ENCODE measurements around the gene BRS3. TPM values are rescaled to one million over a fixed set of nuclear protein-coding genes. Genes with fewer than 3 reads are reported as not detected.

BRS3 gene
- total and polyA plus RNA-seq, 2 donors (not counting 1 experiment from before 2014, with no cell fraction given): not detected

DNA sequence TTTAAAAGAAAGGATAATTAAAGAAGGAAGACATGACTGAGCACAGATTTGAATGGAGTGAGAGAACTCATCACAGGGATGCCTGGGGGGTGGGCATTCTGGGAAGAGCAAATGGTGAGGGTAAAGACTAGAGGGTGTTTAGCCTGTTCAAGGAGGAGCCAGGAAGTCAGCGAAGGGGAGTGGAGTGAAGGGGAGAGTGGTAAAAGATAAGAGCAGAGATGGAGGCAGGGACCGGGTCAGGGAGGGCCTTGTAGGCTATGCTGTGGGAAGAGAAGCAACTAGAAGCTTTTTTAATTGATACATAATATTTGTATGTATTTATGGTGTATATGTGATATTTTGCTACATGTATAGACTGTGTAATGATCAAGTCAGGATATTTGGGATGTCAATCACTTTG lies 42.0 kb downstream of the BRS3 start:
- no peaks in the 10 kb centered on the region for H3K4me1 ChIP-seq (ENCODE audit: control insufficient read depth in 2 of 2, insufficient read depth in 2 of 2, low read length in 2 of 2)
- no peak overlapping the region for H3K4me3 Mint-ChIP-seq
- no peaks in the 10 kb centered on the region for H3K36me3 ChIP-seq (replicated peaks in 1 of 2; ENCODE audit: control extremely low read depth in 1 of 2, control insufficient read depth in 1 of 2, extremely low read depth in 1 of 2, insufficient read depth in 2 of 2, low read length in 1 of 2)
- ATAC-seq (ENCODE audit: low read depth): no peak
- H3K27me3 Mint-ChIP-seq: peaks cover 14% of the 10 kb centered on the region
- no peaks in the 10 kb centered on the region for H4K20me1 ChIP-seq (ENCODE audit: control insufficient read depth, insufficient read depth, low read length, poor library complexity, severe bottlenecking)
- no peaks in the 10 kb centered on the region for H3K79me2 ChIP-seq (ENCODE audit: control insufficient read depth, insufficient read depth, low read length)
- H3K27ac Mint-ChIP-seq: no peak overlapping the region
- H2AFZ ChIP-seq (ENCODE audit: insufficient read depth, low read depth, low read length, poor library complexity, severe bottlenecking): no peak overlapping the region
- POLR2A ChIA-PET: no interaction called here
- CTCF ChIA-PET: no interaction called here
- no peaks in the 10 kb centered on the region for H3K4me1 Mint-ChIP-seq
- H3K9me3 Mint-ChIP-seq (ENCODE audit: insufficient read depth): no peaks in the 10 kb centered on the region
- no peak overlapping the region for H3K27ac ChIP-seq (ENCODE audit: low read length in 2 of 2)
- no peak for DNase-seq
- no peaks in the 10 kb centered on the region for H3K27me3 ChIP-seq (replicated peaks in 1 of 4; ENCODE audit: control extremely low read depth in 1 of 4, control insufficient read depth in 3 of 4, insufficient read depth in 4 of 4, low read length in 3 of 4)
- H3K9ac ChIP-seq (ENCODE audit: low read length): no peak overlapping the region
- TF ChIP-seq EZH2 (IDR thresholded peaks at IDR 0.05; ENCODE audit: borderline replicate concordance, insufficient read depth, low read depth, low read length, poor library complexity, severe bottlenecking): no peak
- TF ChIP-seq, protein P1, sequence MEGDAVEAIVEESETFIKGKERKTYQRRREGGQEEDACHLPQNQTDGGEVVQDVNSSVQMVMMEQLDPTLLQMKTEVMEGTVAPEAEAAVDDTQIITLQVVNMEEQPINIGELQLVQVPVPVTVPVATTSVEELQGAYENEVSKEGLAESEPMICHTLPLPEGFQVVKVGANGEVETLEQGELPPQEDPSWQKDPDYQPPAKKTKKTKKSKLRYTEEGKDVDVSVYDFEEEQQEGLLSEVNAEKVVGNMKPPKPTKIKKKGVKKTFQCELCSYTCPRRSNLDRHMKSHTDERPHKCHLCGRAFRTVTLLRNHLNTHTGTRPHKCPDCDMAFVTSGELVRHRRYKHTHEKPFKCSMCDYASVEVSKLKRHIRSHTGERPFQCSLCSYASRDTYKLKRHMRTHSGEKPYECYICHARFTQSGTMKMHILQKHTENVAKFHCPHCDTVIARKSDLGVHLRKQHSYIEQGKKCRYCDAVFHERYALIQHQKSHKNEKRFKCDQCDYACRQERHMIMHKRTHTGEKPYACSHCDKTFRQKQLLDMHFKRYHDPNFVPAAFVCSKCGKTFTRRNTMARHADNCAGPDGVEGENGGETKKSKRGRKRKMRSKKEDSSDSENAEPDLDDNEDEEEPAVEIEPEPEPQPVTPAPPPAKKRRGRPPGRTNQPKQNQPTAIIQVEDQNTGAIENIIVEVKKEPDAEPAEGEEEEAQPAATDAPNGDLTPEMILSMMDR (IDR thresholded peaks at IDR 0.05): no peak
- H3K4me3 ChIP-seq (ENCODE audit: control extremely low read depth in 1 of 5, extremely low read depth in 1 of 5, insufficient read depth in 1 of 5, low read depth in 2 of 5, low read length in 4 of 5): no peak overlapping the region
- intact Hi-C loops (cut with micrococcal nuclease): no loop called here
- no peaks in the 10 kb centered on the region for H3K9me3 ChIP-seq (ENCODE audit: control extremely low read depth in 1 of 3, control insufficient read depth in 2 of 3, insufficient read depth in 1 of 3, low read length in 2 of 3)
- no CpG with 5 or more reads among the region's 2 CpGs for WGBS (ENCODE audit: insufficient coverage)
- H3K4me2 ChIP-seq (replicated peaks; ENCODE audit: low read depth, low read length, poor library complexity, severe bottlenecking): no peak overlapping the region

GRCh38 chrX:136531951-136532350 lies 44.2 kb downstream of the BRS3 start, which contains the start of gene VGLL1:
TSS of gene VGLL1 (plus strand) at chrX:136532215. CDS start at chrX:136536021, 3,806 bp downstream.
- no peak for ATAC-seq (ENCODE audit: low read depth)
- Histone ChIP-seq H3K4me3 (ENCODE audit: control extremely low read depth in 1 of 5, extremely low read depth in 1 of 5, insufficient read depth in 1 of 5, low read depth in 2 of 5, low read length in 4 of 5) (no peak within 1 kb of the TSS), H3K27me3 (replicated peaks in 1 of 4; ENCODE audit: control extremely low read depth in 1 of 4, control insufficient read depth in 3 of 4, insufficient read depth in 4 of 4, low read length in 3 of 4) (no peaks in the 10 kb centered on the region), H2AFZ (ENCODE audit: insufficient read depth, low read depth, low read length, poor library complexity, severe bottlenecking) (no peak within 1 kb of the TSS), H3K9ac (ENCODE audit: low read length) (no peak within 1 kb of the TSS), H3K79me2 (ENCODE audit: control insufficient read depth, insufficient read depth, low read length) (no peaks in the 10 kb centered on the region), H3K27ac (ENCODE audit: low read length in 2 of 2) (no peak within 1 kb of the TSS), H3K9me3 (ENCODE audit: control extremely low read depth in 1 of 3, control insufficient read depth in 2 of 3, insufficient read depth in 1 of 3, low read length in 2 of 3) (no peaks in the 10 kb centered on the region), H4K20me1 (ENCODE audit: control insufficient read depth, insufficient read depth, low read length, poor library complexity, severe bottlenecking) (no peaks in the 10 kb centered on the region), H3K4me2 (replicated peaks; ENCODE audit: low read depth, low read length, poor library complexity, severe bottlenecking) (no peak within 1 kb of the TSS), H3K36me3 (replicated peaks in 1 of 2; ENCODE audit: control extremely low read depth in 1 of 2, control insufficient read depth in 1 of 2, extremely low read depth in 1 of 2, insufficient read depth in 2 of 2, low read length in 1 of 2) (no peaks in the 10 kb centered on the region), H3K4me1 (ENCODE audit: control insufficient read depth in 2 of 2, insufficient read depth in 2 of 2, low read length in 2 of 2) (no peaks in the 10 kb centered on the region)
- TF ChIP-seq EZH2 (IDR thresholded peaks at IDR 0.05; ENCODE audit: borderline replicate concordance, insufficient read depth, low read depth, low read length, poor library complexity, severe bottlenecking): no peak
- TF ChIP-seq, protein P1 (IDR thresholded peaks at IDR 0.05): no peak
- DNase-seq: no peak
- Mint-ChIP-seq H3K27ac (no peak within 1 kb of the TSS), H3K27me3 (peaks cover 17% of the 10 kb centered on the region), H3K4me1 (no peaks in the 10 kb centered on the region), H3K9me3 (ENCODE audit: insufficient read depth) (no peaks in the 10 kb centered on the region), H3K4me3 (no peak within 1 kb of the TSS)
- no CpG with 5 or more reads among the region's 3 CpGs for WGBS (ENCODE audit: insufficient coverage)
- intact Hi-C loops (cut with micrococcal nuclease): no loop called here
- ChIA-PET CTCF (no interaction called here), POLR2A (no interaction called here)

Measured in B cell (primary cell).